A673 (cell line): ENCODE measurements around the gene DGKD. TPM values are rescaled to one million over a fixed set of nuclear protein-coding genes. Genes with fewer than 3 reads are reported as not detected.

Source experiments
- BruUV-seq: library from RNA; stranded (reverse); fragments of 400-500 nt; replicated peaks from 2 replicates; lab custom pipeline; 2021; lab: Mats Ljungman, UMichigan
- CTCF ChIA-PET: fragments of 300-600 bp; sonication (Branson Sonifier 250); formaldehyde crosslinking; loops from one replicate; lab custom pipeline; 2022; ENCODE audit warnings: antibody characterized with exemption; lab: Charles Lee
- POLR2A ChIA-PET: fragments of 300-600 bp; sonication (Branson Sonifier 250); formaldehyde crosslinking; loops from one replicate; lab custom pipeline; 2022; ENCODE audit warnings: antibody characterized with exemption; ENCODE audit not compliant: low non-redundant PET; lab: Charles Lee
- DNase-seq: peaks from one replicate; pipeline ENCODE4 v3.0.0-alpha.2; 2015; ENCODE audit warnings: low spot score
- H3K27ac ChIP-seq: fragments of 200-600 bp; sonication (generic); 2 replicates; pipeline ENCODE4 v1.5.1; 2016; ENCODE audit warnings: mixed run types, low read depth, mild to moderate bottlenecking, mixed read lengths, antibody characterized with exemption, low read length; ENCODE audit not compliant: poor library complexity, severe bottlenecking
- H3K27me3 ChIP-seq: fragments of 200-600 bp; sonication (generic); replicated peaks from 2 replicates; pipeline ENCODE4 v1.6.1; 2017; ENCODE audit warnings: mixed run types, low read depth, mild to moderate bottlenecking, mixed read lengths, antibody characterized with exemption, low read length; ENCODE audit not compliant: insufficient read depth, poor library complexity
- H3K36me3 ChIP-seq: fragments of 200-600 bp; sonication (generic); 2 replicates; pipeline ENCODE4 v1.6.1; 2016; ENCODE audit warnings: mixed run types, mild to moderate bottlenecking, mixed read lengths, antibody characterized with exemption, low read length; ENCODE audit not compliant: insufficient read depth, poor library complexity, severe bottlenecking
- H3K4me1 ChIP-seq: fragments of 200-600 bp; sonication (generic); 2 replicates; pipeline ENCODE4 v1.6.1; 2017; ENCODE audit warnings: mixed run types, mild to moderate bottlenecking, mixed read lengths, antibody characterized with exemption, low read length; ENCODE audit not compliant: insufficient read depth, poor library complexity, severe bottlenecking
- H3K4me3 ChIP-seq: fragments of 200-600 bp; sonication (generic); 2 replicates; pipeline ENCODE4 v1.5.1; 2016; ENCODE audit warnings: low read depth, mixed run types, mild to moderate bottlenecking, mixed read lengths, low read length; ENCODE audit not compliant: poor library complexity, severe bottlenecking
- H3K9me3 ChIP-seq: fragments of 200-600 bp; sonication (generic); 2 replicates; pipeline ENCODE4 v1.6.1; 2016; ENCODE audit warnings: mixed run types, low read depth, mild to moderate bottlenecking, mixed read lengths, antibody characterized with exemption, low read length; ENCODE audit not compliant: poor library complexity, severe bottlenecking
- EZH2 ChIP-seq: fragments of 200-600 bp; sonication (generic); IDR thresholded peaks from 2 replicates; pipeline ENCODE4 v1.6.1; 2017; ENCODE audit warnings: borderline replicate concordance, low read depth, mild to moderate bottlenecking, mixed read lengths, antibody characterized with exemption, low read length; ENCODE audit not compliant: poor library complexity, severe bottlenecking
- intact Hi-C: fragments of 100-400 bp; cut with micrococcal nuclease; formaldehyde crosslinking; loops from one replicate; pipeline ENCODE4 v1.10.0; 2022; ENCODE audit not compliant: unreplicated experiment
- total RNA-seq: library from RNA; stranded (reverse); gene quantifications from 2 replicates; pipeline ENCODE4 v1.2.3, GENCODE V29; 2021
- TF ChIP-seq, protein P1 (sequence below): fragments of 300-800, 200-600 bp; sonication (generic); conservative IDR thresholded peaks from 2 replicates; pipeline ENCODE4 v1.5.1; 2017; ENCODE audit warnings: low read depth, mild to moderate bottlenecking, antibody characterized with exemption, low read length, moderate library complexity, mixed read lengths

DGKD gene
- total RNA-seq, 1 experiment from 2014 or later = 128 TPM

DNA sequence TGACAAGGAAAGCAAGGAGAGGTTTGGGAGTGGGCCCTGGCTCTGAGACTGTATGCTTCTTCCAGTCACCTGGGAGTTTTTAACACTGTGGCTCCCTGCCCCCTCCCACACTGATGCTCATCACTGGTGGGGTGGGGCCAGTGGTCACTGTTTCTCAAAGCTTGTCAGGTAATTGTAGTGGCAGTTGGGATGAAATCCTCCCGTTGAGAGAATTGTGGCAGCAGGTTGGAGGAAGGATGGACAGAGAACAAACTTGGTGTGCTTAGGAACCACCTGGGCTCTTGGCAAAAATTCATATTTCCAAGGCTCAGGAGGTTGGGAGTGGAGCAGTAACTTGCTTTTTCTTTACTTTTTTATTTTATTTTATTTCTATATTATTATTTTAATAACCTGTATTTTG lies 25.1 kb downstream of the DGKD start:
- no TSS peak for BruUV-seq
- Histone ChIP-seq H3K27me3 (no peaks in the 10 kb centered on the region), H3K4me3 (no peak overlapping the region), H3K27ac (no peak overlapping the region), H3K36me3 (peaks cover 8% of the 10 kb centered on the region), H3K9me3 (no peaks in the 10 kb centered on the region), H3K4me1 (peaks cover 13% of the 10 kb centered on the region)
- no peak for DNase-seq
- POLR2A ChIA-PET = no interaction called here
- intact Hi-C loops = no loop called here
- CTCF ChIA-PET = no interaction called here
- TF ChIP-seq EZH2 = no peak
- TF ChIP-seq, protein P1, sequence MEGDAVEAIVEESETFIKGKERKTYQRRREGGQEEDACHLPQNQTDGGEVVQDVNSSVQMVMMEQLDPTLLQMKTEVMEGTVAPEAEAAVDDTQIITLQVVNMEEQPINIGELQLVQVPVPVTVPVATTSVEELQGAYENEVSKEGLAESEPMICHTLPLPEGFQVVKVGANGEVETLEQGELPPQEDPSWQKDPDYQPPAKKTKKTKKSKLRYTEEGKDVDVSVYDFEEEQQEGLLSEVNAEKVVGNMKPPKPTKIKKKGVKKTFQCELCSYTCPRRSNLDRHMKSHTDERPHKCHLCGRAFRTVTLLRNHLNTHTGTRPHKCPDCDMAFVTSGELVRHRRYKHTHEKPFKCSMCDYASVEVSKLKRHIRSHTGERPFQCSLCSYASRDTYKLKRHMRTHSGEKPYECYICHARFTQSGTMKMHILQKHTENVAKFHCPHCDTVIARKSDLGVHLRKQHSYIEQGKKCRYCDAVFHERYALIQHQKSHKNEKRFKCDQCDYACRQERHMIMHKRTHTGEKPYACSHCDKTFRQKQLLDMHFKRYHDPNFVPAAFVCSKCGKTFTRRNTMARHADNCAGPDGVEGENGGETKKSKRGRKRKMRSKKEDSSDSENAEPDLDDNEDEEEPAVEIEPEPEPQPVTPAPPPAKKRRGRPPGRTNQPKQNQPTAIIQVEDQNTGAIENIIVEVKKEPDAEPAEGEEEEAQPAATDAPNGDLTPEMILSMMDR = no peak

DNA sequence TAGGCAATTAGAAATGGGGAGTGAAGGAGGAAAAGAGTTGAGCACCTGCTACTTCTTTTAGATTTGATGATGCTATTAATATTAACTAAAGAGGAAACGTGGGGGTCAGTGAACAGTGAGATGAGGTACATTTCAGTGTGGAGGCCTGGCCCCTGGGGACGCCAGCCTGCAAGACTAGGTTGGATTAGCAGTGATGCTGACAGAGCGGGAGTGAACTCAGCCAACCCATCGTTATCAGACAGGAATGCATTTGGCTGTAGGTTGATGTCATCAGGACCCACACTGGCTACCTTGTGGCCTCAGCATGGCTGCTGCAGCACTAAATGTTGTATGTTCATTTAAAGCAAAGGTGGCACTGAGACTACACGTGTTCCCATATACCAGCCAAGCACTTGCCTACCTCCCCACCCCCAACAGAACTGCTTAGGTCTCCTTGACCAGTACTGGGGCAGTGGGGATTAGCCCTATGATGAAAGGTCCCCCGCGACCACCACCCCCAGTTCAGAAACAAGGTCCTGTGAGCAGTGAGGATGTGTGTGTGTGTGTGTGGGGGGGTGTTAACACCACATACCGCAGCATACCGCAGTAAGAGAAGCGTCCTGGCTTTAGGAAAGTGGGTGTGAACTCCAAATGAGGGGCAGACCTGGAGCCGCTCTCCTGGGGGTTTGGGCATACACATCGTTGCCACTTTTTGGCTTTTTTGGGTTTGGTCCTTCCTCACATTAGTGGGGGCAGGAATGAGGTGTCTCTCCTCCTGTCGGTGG lies 26.0 kb downstream of the DGKD start:
- Histone ChIP-seq H3K27me3 (no peaks in the 10 kb centered on the region), H3K4me1 (peaks cover 20% of the 10 kb centered on the region), H3K4me3 (no peak overlapping the region), H3K27ac (no peak overlapping the region), H3K9me3 (no peaks in the 10 kb centered on the region), H3K36me3 (peaks cover 8% of the 10 kb centered on the region)
- POLR2A ChIA-PET = no interaction called here
- no TSS peak for BruUV-seq
- TF ChIP-seq, protein P1 = no peak
- TF ChIP-seq EZH2 = no peak
- no peak for DNase-seq
- intact Hi-C loops = no loop called here
- CTCF ChIA-PET = no interaction called here

DNA sequence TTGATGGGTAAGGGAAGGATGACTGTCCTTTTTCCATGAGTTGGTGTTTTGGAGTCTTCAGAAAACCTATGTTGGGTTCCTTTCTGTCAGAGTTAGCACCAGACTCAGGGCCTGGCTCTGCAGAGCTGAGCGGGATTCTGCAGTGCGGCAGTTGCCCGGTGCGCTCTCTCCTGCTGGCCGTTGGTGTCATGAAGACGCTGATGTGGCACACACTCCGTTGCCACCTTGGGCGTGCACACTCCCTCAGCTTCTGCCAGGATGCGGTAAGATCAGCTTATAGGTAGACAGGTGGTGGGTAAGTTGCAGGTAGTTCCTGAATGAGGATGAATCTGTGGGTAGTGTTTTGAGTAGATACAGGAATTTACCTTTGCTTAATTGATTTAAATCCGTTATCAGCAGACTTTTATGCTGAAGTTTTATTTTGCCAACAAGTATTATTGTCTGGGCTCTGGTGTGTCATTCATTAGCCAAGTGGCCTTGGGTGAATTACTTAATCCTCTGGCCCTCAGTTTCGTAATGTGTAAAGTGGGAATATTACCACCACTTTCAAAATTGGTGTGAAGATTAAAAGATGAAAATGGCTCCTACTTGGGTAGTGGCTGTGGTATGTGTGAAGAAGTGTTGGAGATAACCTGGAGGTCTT lies 26.8 kb downstream of the DGKD start:
- TF ChIP-seq, protein P1 = no peak
- no peak for TF ChIP-seq EZH2
- CTCF ChIA-PET = no interaction called here
- no TSS peak for BruUV-seq
- Histone ChIP-seq H3K27me3 (no peaks in the 10 kb centered on the region), H3K9me3 (no peaks in the 10 kb centered on the region), H3K36me3 (peaks cover 8% of the 10 kb centered on the region), H3K4me3 (no peak overlapping the region), H3K27ac (no peak overlapping the region), H3K4me1 (peaks cover 20% of the 10 kb centered on the region)
- POLR2A ChIA-PET = no interaction called here
- intact Hi-C loops = no loop called here
- no peak for DNase-seq
